ENCODE measurements around the gene NIPBL. TPM values are rescaled to one million over a fixed set of nuclear protein-coding genes. Genes with fewer than 3 reads are reported as not detected.

NIPBL gene
- total RNA-seq, 1 experiment from 2014 or later, result 69.5 TPM

DNA sequence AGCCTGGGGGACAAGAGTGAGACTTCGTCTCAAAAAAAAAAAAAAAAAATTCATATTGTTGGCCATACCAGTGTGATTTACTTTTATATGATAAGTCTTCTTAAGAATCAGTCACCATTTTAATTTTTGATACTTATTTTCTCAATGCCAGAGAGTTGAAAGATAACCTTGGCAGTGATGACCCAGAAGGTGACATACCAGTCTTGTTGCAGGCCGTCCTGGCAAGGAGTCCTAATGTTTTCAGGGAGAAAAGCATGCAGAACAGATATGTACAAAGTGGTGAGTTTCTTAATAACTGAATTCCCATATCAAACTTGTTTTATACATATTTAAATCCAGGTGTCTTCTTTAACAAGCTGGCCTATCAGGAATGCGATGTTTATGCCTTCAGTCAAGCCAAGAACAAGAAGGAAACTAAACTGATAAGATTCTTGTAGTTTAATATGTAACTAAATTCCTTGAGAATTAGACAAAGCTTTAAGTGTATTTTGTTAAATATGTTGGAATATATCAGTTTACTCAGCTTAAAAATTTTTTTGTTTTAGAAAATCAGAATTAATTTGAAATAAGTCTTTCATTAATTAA, 81.5 kb downstream of the NIPBL start:
- CTCF ChIA-PET, result no interaction called here
- Histone ChIP-seq H3K4me3 (ENCODE audit: low read depth, low read length, poor library complexity, severe bottlenecking) (no peak overlapping the region), H3K4me1 (ENCODE audit: insufficient read depth, low read length, poor library complexity, severe bottlenecking) (peaks cover 11% of the 10 kb centered on the region), H3K36me3 (ENCODE audit: insufficient read depth, low read length, poor library complexity, severe bottlenecking) (peaks cover 25% of the 10 kb centered on the region), H3K27ac (ENCODE audit: low read depth, low read length, poor library complexity, severe bottlenecking) (no peak overlapping the region), H3K27me3 (replicated peaks; ENCODE audit: insufficient read depth, low read depth, low read length, poor library complexity) (no peaks in the 10 kb centered on the region), H3K9me3 (ENCODE audit: low read depth, low read length, poor library complexity, severe bottlenecking) (no peaks in the 10 kb centered on the region)
- intact Hi-C loops (cut with micrococcal nuclease; ENCODE audit: unreplicated experiment), result no loop called here
- TF ChIP-seq, protein P1, sequence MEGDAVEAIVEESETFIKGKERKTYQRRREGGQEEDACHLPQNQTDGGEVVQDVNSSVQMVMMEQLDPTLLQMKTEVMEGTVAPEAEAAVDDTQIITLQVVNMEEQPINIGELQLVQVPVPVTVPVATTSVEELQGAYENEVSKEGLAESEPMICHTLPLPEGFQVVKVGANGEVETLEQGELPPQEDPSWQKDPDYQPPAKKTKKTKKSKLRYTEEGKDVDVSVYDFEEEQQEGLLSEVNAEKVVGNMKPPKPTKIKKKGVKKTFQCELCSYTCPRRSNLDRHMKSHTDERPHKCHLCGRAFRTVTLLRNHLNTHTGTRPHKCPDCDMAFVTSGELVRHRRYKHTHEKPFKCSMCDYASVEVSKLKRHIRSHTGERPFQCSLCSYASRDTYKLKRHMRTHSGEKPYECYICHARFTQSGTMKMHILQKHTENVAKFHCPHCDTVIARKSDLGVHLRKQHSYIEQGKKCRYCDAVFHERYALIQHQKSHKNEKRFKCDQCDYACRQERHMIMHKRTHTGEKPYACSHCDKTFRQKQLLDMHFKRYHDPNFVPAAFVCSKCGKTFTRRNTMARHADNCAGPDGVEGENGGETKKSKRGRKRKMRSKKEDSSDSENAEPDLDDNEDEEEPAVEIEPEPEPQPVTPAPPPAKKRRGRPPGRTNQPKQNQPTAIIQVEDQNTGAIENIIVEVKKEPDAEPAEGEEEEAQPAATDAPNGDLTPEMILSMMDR (conservative IDR thresholded peaks at IDR 0.05; ENCODE audit: low read depth, low read length), result no peak
- TF ChIP-seq EZH2 (IDR thresholded peaks at IDR 0.05; ENCODE audit: borderline replicate concordance, low read depth, low read length, poor library complexity, severe bottlenecking), result no peak
- no TSS peak for BruUV-seq (replicated peaks)
- POLR2A ChIA-PET (ENCODE audit: low non-redundant PET), result no interaction called here
- DNase-seq (ENCODE audit: low spot score), result no peak

DNA sequence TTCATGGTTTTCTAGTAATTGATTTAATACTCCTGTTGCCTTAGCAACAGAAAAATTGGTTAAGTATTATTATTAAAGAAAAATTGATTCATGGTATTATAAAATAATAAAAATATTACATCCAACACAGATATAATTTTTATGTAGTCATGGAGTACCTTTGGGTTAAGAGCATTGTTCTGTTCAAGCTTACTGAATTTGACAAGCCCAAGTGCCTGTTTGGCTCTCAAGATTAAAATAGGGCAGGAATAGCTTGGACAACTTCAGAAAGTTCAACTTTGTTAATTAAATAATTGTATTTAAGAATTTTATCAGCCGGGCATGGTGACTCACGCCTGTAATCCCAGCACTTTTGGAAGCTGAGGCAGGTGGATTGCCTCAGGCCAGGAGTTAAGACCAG, 82.0 kb downstream of the NIPBL start:
- no peak for TF ChIP-seq EZH2 (IDR thresholded peaks at IDR 0.05; ENCODE audit: borderline replicate concordance, low read depth, low read length, poor library complexity, severe bottlenecking)
- TF ChIP-seq, protein P1 (conservative IDR thresholded peaks at IDR 0.05; ENCODE audit: low read depth, low read length), result no peak
- intact Hi-C loops (cut with micrococcal nuclease; ENCODE audit: unreplicated experiment), result no loop called here
- Histone ChIP-seq H3K27me3 (replicated peaks; ENCODE audit: insufficient read depth, low read depth, low read length, poor library complexity) (no peaks in the 10 kb centered on the region), H3K4me3 (ENCODE audit: low read depth, low read length, poor library complexity, severe bottlenecking) (no peak overlapping the region), H3K4me1 (ENCODE audit: insufficient read depth, low read length, poor library complexity, severe bottlenecking) (peaks cover 5% of the 10 kb centered on the region), H3K36me3 (ENCODE audit: insufficient read depth, low read length, poor library complexity, severe bottlenecking) (peaks cover 25% of the 10 kb centered on the region), H3K9me3 (ENCODE audit: low read depth, low read length, poor library complexity, severe bottlenecking) (no peaks in the 10 kb centered on the region), H3K27ac (ENCODE audit: low read depth, low read length, poor library complexity, severe bottlenecking) (no peak overlapping the region)
- no TSS peak for BruUV-seq (replicated peaks)
- DNase-seq (ENCODE audit: low spot score), result no peak
- CTCF ChIA-PET, result no interaction called here
- POLR2A ChIA-PET (ENCODE audit: low non-redundant PET), result interaction anchor here (0.6 kb wide), 1 partner anchor 214 kb away, joined by 5 read pairs; no protein-coding TSS in a partner anchor

DNA sequence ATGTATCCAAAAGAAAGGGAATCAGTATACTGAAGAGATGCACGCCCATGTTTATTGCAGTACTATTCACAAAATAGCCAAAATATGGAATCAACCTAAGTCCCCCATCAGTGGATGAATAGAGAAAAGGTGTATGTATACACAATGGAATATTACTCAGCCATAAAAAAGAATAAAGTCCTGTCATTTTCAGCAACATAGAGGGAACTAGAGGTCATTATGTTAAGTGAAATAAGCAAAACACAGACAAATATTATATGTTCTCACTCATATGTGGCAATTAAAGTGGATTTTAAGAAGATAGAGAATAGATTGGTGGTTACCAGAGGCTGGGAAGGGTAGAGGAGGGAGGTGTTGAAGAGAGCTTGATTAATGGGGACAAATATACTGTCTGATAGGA, 88.6 kb downstream of the NIPBL start:
- intact Hi-C loops (cut with micrococcal nuclease; ENCODE audit: unreplicated experiment), result no loop called here
- BruUV-seq (replicated peaks), result no TSS peak
- CTCF ChIA-PET, result no interaction called here

More for the DNA sequence above, 88.6 kb downstream of the NIPBL start:
- no peak for TF ChIP-seq EZH2 (IDR thresholded peaks at IDR 0.05; ENCODE audit: borderline replicate concordance, low read depth, low read length, poor library complexity, severe bottlenecking)
- TF ChIP-seq, protein P1 (conservative IDR thresholded peaks at IDR 0.05; ENCODE audit: low read depth, low read length), result no peak
- peaks cover 2% of the 10 kb centered on the region for H3K4me1 ChIP-seq (ENCODE audit: insufficient read depth, low read length, poor library complexity, severe bottlenecking)
- DNase-seq (ENCODE audit: low spot score), result no peak
- POLR2A ChIA-PET (ENCODE audit: low non-redundant PET), result no interaction called here
- H3K27ac ChIP-seq (ENCODE audit: low read depth, low read length, poor library complexity, severe bottlenecking), result no peak overlapping the region
- no peak overlapping the region for H3K4me3 ChIP-seq (ENCODE audit: low read depth, low read length, poor library complexity, severe bottlenecking)
- H3K27me3 ChIP-seq (replicated peaks; ENCODE audit: insufficient read depth, low read depth, low read length, poor library complexity), result no peaks in the 10 kb centered on the region
- peaks cover 2% of the 10 kb centered on the region for H3K9me3 ChIP-seq (ENCODE audit: low read depth, low read length, poor library complexity, severe bottlenecking)
- peaks cover 36% of the 10 kb centered on the region for H3K36me3 ChIP-seq (ENCODE audit: insufficient read depth, low read length, poor library complexity, severe bottlenecking)
